Fibroblast of skin of left biceps (primary cell): ENCODE results near the gene MRPL11.
"Not testable (repeated sequence)": the region's sequence is repeated elsewhere in the genome, so short reads cannot be mapped to it uniquely, and the experiment has no call there.

Source experiments
- DNase-seq, 2 experiments: peaks; one replicate each; pipeline ENCODE4 v3.0.0-alpha.2; 2013; ENCODE audit warnings: low read depth in 2 of 2

MRPL11 gene

DNA sequence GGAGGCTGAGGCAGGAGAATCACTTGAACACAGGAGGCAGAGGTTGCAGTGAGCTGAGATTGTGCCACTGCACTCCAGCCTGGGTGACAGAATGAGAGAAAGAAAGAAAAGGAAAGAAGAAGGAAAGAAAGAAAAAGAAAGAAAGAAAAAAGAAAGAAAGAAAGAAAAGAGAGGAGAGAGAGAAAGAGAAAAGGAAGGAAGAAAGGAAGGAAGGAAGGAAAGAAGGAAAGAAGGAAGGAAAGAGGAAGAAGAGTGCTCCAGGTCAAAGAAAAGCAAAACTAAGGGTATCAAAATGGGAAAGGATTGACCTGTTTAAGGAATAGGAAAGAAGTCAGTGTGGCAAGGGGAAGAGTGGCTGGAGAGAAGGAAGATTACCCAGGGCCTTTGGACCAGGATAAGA is 7.4 kb downstream of the MRPL11 start:
- not testable (repeated sequence) for DNase-seq

DNA sequence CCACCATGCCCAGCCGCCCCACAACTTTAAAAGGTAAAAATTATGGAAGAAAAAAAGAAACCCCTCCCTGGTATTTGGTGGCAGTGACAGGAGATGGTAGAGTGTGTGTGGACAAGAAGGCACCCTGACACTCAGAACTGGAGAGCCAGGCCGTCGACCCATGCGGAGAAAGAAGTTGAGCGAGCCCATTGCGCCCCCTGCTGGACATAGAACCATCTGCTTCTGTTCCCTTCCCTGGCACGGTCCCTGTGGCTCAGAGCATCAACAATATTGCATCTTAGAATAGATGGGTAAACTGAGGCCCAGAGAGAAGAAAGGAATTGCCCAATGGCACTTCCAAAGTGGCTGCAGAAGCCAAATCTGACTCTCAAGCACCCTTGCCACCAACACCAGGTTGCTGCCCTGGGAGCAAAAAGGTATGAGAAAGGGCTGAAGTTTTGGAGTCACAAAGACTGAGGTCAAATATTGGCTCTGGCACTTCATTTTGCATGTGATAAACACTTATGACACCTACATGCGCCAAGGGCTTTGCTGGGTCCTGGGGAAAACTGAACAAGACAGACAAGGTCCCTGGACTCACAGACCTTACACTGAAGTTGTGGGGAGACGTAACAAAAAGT is 8.6 kb downstream of the MRPL11 start:
- no peak for DNase-seq

DNA sequence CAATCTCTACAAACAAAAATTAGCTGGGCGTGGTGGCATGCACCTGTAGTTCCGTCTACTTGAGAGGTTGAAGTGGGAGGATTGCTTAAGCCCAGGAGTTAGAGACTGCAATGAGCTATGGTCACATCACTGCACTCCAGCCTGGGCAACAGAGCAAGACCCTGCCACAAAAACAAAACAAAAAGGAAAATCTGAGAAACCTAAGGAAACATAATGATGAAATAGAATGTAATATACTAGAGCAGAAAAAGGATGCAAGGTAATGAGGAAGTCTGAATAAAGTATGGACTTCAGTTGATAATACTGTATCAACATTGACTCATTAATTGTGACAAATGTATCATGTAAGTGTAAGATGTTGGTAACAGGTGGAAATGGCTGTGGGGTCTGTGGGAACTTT is 9.7 kb downstream of the MRPL11 start:
- no peak for DNase-seq

DNA sequence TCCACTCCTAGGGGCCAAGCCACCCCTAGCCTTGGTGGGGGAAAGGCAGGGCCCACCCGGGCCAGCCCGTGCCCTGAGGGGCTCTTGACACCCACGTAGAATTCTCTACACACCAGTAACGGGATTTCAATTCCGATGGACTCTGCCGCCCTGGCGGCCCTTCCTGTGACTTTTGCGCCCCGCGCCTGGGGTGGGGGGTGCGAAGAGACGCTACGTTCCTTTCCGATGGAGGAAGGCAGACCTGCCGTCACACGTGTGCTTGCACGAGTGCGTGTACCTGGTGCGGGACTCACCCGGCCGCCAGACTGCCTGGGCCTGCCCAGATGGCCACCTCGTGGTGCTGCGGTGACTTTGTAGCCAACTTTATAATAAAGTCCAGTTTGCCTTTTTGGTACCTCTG is 12.3 kb downstream of the MRPL11 start:
- DNase-seq: no peak

DNA sequence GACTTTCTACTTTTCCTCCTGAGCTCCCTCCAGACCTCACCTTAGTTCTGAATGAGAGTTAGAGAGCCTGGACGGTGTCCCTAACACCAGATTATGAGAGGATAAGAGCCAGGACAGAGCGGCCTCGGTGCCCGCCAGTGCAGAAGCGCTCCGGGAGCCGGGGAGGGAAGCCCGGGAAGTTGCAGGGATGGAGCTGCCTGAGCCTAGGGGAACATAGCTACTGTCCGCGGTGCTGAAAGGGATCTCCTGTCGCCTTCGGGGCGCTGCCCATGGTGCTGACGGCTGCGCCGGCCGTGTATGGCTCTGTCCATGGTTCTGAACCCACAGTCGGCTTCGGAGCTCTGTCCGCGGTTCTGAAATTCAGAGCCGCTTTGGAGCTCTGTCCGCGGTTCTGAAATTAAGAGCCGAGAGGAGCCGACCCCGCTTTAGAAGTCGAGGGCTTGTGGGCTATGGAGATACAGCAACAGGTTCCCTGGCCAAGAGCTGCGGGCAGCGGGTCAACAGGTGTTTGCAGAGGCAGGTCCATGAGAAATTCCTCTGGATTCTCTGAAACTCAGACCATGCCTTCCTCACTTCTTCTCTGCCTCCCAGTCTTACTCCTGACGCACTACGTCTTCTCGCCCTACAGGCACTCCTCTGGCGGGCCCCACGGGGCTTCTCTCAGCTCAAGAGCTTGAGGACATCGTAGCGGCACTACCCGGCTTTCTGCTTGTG is 17.0 kb downstream of the MRPL11 start:
- DNase-seq: peak; percentile 62 to 67

DNA sequence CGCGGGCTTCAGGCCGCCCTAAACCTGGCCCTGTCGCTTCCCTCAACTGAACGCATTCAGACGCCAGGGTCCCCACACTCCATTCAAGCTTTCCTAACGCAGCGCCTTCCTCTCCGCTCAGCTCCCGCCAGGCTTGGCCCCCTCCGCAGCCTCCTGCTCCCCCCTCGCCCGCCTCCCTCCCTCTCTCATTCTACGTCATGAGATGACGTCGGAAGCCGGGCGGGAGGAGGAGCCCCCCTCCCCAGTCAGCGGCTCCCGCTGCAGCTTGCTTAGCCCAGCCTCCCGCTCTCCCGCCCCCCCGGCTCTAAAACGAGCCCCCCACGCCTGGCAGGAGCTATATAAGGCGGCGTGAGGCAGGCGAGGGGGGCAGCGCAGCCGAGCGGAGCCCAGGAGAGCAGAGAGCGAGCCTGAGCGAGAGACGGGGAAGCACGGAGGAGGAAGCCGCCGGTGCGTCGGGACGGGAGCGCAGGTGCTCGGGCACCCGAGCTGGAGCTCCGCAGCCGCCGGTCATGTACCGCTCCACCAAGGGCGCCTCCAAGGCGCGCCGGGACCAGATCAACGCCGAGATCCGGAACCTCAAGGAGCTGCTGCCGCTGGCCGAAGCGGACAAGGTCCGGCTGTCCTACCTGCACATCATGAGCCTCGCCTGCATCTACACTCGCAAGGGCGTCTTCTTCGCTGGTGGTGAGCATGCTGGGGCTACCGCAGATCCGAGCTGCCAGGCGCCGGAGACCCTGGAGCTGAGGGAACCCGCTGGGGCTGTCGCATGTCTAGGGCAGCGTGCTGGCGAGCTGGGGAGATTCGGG is 17.8 kb downstream of the MRPL11 start, which contains the start of gene NPAS4:
Gene NPAS4 (plus strand): TSS at position 365 of the 806 bp plus-strand sequence. CDS start 145 bp downstream, at position 510.
- no peak for DNase-seq

DNA sequence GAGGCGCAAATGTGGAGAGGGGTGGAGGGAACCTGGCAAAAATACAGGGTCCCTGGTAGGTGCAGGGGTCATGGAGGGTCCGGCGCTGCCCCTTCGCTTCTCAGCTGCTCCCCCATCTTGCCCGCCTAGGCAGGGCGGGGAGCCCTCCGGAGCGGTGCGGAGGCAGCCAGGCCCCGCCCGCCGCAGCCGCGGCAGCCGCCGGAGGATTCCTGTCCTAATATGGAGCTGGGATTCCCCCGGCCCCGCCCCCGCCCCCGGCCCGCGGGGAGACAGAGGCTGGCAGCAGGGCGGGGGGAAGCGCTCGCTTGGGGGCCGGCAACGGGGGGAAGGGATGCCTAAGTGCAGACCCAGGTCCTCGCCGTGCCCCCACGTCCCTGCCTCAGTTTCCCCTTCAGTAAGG is 18.8 kb downstream of the MRPL11 start:
- DNase-seq: no peak

DNA sequence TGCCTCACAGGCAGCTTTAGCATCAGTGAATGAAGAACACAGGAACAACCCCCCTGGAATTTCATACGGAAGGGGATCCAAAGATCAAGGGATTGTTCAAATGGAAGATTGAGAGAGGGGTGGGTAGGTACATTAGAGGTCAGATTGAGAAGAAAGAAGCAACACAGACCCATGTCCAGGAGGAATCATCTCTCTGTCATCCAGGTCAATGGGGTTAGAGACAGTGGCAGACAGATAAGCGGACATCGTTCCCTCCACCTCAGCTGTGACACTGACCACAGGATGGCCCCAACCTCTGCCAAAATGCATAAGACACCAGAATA is 19.7 kb downstream of the MRPL11 start:
- DNase-seq: no peak

DNA sequence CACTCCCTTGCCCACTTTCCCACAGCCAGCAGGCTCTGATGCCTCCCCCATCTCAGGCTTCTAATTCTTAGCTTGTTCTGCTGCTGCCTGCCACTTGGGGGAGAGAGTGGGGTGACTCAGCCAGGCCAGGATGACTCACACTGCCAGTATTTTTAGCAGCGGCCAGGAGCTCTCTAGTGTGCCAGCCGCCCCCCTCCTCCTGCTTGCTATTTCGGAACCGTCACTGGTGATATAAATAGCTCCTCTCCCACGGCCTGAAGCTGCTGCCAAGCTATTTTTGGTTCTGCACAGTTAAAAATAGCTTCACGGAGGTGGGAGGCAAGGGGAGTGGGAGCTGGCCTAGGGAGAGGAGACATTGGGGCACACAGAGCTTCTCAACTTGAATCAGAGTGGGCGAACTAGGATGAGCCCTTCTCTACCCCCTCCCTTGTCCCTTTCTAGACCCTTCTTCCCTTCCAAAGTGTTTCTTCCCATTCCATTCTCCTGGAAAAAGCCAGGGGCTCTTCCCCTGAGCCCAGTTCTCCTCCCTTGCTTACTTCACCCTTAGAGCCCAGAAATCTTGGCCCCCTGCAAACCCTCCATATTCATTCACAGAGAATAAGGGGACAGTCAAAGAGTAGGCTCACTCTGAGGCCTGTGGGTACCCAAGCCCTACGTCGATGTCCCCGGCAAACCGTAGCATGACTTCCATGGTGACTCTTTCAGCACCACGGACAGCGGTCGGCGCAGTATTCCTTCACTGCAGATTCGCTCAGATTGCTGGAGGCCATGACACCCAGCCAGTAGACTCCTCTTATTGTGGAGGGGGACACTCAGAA is 20.3 kb downstream of the MRPL11 start:
- peak; percentile 90 to 91 for DNase-seq

DNA sequence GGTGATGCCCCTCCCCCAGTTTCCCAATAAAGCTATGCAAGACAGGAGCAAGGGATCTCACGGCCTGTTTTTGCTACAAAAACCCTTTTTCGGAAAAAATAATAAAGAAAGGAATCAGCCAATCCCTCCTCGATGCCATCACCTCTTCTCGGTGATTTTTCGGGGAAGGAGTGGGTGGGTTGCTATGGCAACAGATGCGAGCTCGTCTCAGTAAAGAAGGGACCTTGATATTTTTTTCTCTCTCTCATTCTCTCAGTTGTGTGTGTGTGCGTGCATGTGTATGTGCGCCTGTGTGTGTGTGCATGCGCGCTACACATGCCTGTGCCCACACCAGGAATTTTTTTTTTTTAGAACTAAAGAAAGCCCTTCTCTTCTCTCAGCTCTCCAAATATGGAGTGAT is 21.6 kb downstream of the MRPL11 start:
- no peak for DNase-seq

DNA sequence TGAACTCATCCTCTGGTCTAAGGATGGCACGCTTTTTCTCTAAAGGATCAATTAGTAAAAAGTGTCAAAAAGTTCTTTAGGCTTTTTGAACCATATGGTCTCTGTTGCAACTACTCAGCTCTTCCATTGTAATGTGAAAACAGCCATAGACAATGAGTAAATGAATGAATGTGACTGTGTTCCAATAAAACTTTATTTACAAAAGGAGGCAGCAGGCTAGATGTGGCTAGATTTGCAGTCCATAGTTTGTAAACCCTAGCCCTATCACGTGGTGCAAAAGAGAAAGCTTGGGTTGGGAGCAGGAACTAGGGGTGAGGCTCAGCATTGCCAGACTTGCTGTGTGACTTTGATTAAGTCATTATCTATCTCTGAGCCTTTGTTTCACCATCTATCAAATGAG is 23.2 kb downstream of the MRPL11 start:
- no peak for DNase-seq

DNA sequence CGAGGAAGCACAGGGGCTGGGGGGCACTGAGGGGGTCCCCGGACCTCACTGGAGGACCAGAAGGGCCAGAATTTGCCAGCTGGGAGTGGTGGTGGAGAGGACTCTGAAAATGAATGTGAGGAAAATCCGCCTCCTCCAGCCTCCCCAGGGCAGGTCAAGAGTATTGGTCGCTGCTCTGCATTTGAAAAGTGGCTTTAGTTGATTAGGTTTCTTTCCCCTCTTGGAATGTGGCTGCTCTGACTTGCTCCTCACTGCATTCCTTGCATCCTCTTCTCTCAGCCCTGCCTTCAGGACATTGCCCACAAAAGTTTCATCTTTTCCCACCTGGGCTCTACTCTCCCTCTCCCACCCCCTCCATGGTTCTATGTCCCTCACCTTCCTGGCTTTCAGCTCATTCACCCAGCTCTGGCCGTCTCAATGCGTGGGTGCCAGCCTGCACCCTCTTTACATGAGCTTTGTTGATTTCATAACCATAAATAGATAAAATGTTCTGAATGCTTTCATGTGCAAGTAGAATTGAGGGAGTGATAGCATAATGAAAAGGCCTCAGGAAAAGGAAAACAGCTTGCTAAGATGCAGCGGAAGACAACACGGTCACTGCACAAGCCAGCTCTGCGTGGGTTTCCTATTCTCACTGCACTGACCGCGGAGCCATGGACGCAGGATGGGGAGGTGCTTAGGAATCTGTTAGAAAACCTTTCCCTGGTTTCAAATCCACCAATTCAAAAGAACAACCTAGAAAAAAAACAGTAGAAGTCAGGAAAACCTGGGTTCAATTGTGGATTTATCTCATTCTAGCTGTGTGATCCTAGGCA is 24.3 kb downstream of the MRPL11 start:
- no peak for DNase-seq

DNA sequence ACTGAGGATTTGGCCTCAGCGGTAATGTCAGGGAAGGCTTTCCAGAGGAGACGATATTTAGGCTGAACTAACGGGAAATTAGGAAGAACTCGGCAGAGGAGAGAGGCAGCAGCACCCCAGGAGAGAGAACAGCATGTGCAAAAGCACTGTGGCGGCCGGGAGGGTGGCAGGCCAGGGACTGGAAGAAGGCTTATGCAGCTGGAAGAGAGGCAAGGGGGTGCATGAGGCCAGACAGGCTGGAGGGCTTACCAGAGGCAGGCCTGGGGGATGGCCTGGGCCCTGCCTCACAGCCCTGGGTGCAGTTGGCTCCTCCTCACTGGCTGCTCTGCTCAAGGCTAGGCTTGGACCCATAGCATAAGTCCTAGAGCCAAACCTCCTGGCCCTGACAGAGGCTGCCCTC is 25.5 kb downstream of the MRPL11 start:
- DNase-seq: no peak

DNA sequence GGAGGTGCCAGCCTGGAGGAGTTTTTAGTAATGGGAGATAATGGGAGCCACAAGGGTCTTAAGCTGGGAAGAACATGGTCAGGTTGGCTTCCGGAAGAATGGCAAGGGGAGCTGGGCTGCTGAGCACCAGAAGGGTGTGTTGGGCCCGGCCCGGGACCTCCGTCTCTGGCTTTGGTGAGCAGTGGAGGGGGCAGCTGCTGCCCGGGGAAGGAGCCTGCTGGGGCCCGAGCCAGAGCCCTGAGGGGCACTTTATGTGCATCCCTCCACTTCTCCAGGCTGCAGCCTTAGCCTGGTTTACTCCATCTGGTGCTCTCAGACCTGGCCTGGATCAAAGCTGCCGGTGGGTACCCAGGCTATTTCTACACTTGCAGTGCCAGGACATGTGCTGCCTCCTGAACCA is 26.5 kb downstream of the MRPL11 start:
- no peak for DNase-seq

DNA sequence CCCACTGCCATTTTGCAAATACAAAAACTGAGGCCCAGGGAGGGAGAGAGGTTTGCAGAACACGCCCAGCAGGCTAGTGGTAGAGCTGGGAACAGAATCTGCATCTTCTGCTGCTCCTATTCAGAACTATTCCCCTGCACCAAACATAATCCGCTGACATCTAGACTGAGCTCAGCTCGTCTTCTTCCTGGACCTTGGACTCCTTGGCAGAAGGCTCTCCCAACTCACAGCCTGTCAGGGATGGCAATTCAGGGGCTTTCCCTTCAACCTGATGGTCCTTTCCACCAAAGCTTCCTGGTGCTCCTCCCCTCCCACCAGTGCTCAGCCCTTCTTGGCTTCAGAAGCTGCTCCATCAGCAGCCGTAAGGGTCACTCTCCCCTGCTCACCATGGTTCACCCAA is 27.3 kb downstream of the MRPL11 start:
- no peak for DNase-seq

DNA sequence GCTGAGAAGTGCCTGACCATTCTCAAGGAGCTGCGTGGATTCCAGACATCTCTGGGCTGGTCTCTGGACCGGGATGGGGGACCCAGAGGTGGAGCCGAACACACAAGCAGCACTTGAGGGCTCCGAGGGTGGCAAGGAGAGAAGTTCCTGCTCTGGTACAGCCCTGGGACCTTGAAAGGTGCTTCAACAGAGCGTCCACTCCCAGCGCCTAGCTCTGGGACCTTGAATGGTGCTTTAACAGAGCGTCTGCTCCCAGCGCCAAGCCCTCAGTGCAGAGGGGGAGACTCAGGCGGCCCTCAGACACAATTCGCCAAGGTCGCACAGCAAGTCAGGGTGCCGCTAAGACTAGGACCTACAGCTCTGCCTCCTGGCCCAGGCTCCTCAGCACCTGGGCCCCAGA is 28.5 kb downstream of the MRPL11 start:
- no peak for DNase-seq

DNA sequence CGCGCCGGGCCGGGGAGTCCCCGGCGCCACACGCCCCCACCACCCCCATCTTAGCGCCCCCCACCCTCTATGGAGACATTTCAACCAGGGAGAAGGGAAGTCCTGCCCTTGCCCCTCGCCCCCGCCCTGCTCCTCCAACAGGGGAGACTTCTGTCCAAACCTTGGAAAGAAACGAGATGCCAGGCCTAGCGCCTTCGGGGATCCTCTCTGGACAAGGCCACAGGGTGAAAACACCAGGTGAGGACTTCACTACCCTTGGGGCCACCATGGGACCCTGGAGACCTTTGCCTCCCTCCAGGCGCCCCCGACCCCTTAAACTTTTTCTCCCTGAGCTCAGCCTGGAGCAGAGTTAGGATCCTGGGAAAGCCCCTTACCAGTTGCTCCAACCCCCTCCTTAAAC is 29.4 kb downstream of the MRPL11 start:
- no peak for DNase-seq

DNA sequence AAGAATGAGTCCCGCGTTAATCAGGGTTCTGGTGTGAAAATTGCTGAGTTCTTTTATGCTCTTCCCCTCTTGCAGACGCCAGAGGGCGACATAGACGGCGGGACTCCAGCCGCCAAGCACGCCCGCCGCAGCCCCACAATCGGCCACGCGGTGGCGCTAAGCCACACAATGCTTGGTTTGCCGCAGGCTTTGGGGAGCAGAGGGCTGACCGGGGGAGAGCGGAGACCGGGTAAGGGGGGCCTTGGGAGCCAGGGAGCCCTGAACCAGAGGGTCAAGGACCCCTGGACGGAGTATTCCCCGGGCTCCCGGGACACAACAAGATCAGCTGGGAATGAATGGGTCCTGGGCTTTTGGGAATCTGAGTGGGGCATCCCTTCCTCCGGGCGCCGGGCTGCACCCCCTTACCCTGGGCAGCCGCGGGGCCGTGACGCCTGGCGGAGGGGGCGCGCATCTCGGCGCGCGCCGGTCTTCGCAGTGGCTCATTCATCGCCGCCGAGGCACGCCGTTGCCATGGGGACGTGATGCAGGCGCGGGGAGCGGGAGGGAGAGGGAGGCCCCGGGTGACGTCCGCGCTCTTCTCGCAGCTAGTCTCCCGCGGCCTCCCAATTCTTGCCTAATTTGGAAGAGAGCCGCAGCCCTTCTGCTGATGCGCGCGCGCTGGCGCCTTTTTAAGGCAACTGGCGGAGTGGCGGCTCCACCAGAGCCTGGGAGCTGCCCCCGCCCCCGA is 30.0 kb downstream of the MRPL11 start:
- peak; percentile 90 to 92 for DNase-seq

DNA sequence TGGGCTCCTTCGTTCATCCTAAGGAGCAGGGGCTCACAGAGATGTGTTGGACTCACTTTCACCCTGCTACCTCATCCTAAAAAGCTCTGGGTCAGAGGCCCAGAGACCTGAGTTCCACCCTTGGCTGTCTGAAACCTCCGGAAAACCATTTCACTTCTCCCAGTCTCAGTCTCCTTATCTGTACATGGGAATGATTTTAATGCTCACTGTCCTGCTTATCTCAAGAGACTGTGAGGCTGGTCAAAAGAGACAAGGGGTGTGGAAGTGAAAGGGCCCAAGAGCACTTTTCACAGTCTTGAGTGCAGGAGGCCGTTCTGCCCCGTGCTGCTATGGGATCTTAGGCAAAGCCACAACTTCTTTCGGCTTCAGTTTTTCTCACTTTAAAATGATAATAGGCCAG is 31.0 kb downstream of the MRPL11 start:
- no peak for DNase-seq

DNA sequence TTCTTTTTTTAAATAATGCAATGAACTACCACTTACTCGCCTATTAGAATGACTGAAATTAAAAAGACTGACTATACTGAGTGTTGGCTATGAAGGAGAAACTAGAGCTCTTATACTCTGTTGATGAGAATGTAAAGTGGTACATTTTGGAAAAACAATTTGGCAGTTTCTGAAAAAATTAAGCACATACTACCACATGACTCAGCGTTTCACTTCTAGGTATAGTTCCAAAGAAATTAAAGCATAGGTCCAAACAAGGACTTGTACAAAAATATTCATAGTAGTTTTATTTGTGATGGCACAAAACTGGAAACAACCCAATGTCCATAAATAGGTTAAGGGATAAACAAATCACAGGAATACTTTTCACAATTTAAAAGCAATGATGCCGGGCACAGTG is 44.7 kb downstream of the MRPL11 start:
- no peak for DNase-seq

DNA sequence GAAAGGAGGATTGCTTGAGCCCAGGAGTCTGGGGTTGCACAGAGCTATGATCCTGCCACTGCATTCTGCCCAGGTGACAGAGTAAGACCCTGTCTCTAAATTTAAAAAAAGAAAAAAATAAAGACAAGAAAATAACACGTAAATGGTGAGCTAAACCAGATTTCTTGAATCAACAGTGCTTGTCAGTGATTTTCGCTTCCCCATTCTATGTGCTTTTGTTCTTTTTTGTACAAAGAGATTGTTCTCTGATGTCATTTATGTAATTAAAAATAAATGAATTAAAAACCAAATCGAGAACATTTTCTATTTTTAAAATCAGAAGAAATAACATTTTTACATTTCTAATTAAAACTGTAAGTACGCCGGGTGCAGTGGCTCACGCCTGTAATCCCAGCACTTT is 47.3 kb downstream of the MRPL11 start:
- no peak for DNase-seq
